ENCODE results near the gene NR5A1. TPM values are rescaled to one million over a fixed set of nuclear protein-coding genes. Genes with fewer than 3 reads are reported as not detected.

Gene NR5A1
- total and polyA plus RNA-seq, 2 of the 13 experiments (the other 11 are each of a cell fraction or from before 2014, with no cell fraction given): 28.9 to 44.7 TPM

DNA sequence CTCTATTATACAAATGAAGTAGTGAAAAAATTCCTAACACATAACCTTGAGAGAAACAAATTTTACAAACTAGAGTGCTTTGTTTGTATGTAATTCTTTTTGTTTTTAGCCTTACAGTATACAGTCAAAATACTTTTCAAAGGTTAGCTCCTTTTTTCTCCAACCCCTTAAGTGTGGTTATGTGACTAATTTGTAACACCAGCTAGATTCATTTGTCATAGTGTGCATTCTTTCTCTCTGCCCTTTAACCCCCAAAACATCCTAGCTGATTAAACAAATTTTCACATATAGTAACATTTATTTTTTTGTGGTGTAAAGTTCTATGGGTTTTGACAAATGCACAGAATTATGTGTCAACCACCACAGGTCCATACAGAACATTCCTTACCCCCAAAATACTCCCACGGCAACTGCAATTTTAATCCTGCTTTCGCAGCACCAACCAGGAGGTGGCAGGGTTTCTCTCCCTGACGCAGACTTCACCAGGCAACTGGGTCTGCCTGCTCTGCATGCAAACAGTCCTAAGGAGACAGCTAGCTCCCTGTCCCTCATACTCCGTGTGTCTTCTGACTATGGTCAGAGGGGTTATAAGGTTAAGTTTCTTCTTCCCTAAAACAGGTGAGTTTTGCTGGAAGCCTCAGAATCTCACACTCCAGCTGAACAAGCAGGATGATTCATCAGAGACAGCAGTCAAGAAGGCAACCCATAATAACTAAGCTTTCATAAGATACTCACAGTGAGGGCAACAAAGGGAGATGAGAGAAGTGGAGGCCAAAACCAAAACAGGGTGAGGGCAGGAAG lies 44.5 kb upstream of the NR5A1 start (continued):
- TF ChIP-seq NFIC (IDR thresholded peaks at IDR 0.05; ENCODE audit: low read length) (no peak), FOXK2 (IDR thresholded peaks at IDR 0.05) (no peak), GZF1 (CRISPR knock-in tag; IDR thresholded peaks at IDR 0.05) (no peak), ZNF451 (CRISPR knock-in tag; IDR thresholded peaks at IDR 0.05) (no peak), ZC3H4 (CRISPR knock-in tag; IDR thresholded peaks at IDR 0.05; ENCODE audit: borderline replicate concordance) (no peak), ZNF572 (CRISPR knock-in tag; IDR thresholded peaks at IDR 0.05) (no peak), NR2F6 (IDR thresholded peaks at IDR 0.05) (0 out of 2 replicates have a peak, but pooled peaks have one; percentile 26), NR2F6 (CRISPR knock-in tag; IDR thresholded peaks at IDR 0.05) (peak; percentile 31; the same call in 1 of the 2 replicates), KAT7 (CRISPR knock-in tag; IDR thresholded peaks at IDR 0.05; ENCODE audit: borderline replicate concordance) (no peak), BRD4 (CRISPR knock-in tag; IDR thresholded peaks at IDR 0.05) (no peak), CEBPB (IDR thresholded peaks at IDR 0.05; ENCODE audit: borderline replicate concordance, low read depth, low read length) (no peak), ZNF30 (CRISPR knock-in tag; IDR thresholded peaks at IDR 0.05) (no peak), SMAD9 (CRISPR knock-in tag; IDR thresholded peaks at IDR 0.05) (no peak), ZFP41 (CRISPR knock-in tag; IDR thresholded peaks at IDR 0.05; ENCODE audit: borderline replicate concordance) (no peak), HNRNPL (IDR thresholded peaks at IDR 0.05; ENCODE audit: low read depth, low read length) (no peak), ZFP36L1 (CRISPR knock-in tag; IDR thresholded peaks at IDR 0.05) (no peak), ZNF256 (CRISPR knock-in tag; conservative IDR thresholded peaks at IDR 0.05) (no peak), XBP1 (CRISPR knock-in tag; IDR thresholded peaks at IDR 0.05) (no peak), SALL1 (CRISPR knock-in tag; IDR thresholded peaks at IDR 0.05) (peak; percentile 56)
- TF ChIP-seq, protein P1, sequence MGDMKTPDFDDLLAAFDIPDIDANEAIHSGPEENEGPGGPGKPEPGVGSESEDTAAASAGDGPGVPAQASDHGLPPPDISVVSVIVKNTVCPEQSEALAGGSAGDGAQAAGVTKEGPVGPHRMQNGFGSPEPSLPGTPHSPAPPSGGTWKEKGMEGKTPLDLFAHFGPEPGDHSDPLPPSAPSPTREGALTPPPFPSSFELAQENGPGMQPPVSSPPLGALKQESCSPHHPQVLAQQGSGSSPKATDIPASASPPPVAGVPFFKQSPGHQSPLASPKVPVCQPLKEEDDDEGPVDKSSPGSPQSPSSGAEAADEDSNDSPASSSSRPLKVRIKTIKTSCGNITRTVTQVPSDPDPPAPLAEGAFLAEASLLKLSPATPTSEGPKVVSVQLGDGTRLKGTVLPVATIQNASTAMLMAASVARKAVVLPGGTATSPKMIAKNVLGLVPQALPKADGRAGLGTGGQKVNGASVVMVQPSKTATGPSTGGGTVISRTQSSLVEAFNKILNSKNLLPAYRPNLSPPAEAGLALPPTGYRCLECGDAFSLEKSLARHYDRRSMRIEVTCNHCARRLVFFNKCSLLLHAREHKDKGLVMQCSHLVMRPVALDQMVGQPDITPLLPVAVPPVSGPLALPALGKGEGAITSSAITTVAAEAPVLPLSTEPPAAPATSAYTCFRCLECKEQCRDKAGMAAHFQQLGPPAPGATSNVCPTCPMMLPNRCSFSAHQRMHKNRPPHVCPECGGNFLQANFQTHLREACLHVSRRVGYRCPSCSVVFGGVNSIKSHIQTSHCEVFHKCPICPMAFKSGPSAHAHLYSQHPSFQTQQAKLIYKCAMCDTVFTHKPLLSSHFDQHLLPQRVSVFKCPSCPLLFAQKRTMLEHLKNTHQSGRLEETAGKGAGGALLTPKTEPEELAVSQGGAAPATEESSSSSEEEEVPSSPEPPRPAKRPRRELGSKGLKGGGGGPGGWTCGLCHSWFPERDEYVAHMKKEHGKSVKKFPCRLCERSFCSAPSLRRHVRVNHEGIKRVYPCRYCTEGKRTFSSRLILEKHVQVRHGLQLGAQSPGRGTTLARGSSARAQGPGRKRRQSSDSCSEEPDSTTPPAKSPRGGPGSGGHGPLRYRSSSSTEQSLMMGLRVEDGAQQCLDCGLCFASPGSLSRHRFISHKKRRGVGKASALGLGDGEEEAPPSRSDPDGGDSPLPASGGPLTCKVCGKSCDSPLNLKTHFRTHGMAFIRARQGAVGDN (CRISPR knock-in tag; IDR thresholded peaks at IDR 0.05): no peak
- TF ChIP-seq, protein P2, sequence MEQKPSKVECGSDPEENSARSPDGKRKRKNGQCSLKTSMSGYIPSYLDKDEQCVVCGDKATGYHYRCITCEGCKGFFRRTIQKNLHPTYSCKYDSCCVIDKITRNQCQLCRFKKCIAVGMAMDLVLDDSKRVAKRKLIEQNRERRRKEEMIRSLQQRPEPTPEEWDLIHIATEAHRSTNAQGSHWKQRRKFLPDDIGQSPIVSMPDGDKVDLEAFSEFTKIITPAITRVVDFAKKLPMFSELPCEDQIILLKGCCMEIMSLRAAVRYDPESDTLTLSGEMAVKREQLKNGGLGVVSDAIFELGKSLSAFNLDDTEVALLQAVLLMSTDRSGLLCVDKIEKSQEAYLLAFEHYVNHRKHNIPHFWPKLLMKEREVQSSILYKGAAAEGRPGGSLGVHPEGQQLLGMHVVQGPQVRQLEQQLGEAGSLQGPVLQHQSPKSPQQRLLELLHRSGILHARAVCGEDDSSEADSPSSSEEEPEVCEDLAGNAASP (CRISPR knock-in tag; IDR thresholded peaks at IDR 0.05; ENCODE audit: borderline replicate concordance): peak; percentile 54; the same call in 1 of the 2 replicates
- TF ChIP-seq, protein P3, sequence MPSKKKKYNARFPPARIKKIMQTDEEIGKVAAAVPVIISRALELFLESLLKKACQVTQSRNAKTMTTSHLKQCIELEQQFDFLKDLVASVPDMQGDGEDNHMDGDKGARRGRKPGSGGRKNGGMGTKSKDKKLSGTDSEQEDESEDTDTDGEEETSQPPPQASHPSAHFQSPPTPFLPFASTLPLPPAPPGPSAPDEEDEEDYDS (CRISPR knock-in tag; IDR thresholded peaks at IDR 0.05): no peak
- TF ChIP-seq, protein P4, sequence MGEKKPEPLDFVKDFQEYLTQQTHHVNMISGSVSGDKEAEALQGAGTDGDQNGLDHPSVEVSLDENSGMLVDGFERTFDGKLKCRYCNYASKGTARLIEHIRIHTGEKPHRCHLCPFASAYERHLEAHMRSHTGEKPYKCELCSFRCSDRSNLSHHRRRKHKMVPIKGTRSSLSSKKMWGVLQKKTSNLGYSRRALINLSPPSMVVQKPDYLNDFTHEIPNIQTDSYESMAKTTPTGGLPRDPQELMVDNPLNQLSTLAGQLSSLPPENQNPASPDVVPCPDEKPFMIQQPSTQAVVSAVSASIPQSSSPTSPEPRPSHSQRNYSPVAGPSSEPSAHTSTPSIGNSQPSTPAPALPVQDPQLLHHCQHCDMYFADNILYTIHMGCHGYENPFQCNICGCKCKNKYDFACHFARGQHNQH (CRISPR knock-in tag; IDR thresholded peaks at IDR 0.05): peak; percentile 24; the same call in 1 of the 2 replicates
- TF ChIP-seq, protein P5, sequence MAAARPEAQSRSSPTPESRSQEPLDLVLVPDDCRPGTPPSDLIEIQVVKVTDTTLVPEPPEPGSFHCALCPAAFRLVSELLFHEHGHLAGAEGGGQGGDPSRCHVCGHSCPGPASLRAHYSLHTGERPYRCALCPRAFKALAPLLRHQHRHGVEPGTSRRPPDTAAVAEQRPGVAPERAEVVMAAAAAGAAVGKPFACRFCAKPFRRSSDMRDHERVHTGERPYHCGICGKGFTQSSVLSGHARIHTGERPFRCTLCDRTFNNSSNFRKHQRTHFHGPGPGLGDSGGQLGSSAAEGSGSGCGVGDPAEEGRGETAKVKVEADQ (CRISPR knock-in tag; IDR thresholded peaks at IDR 0.05; ENCODE audit: borderline replicate concordance): no peak
